HepG2 (cell line): ENCODE data around the gene CYP2W1. TPM values are rescaled to one million over a fixed set of nuclear protein-coding genes. Genes with fewer than 3 reads are reported as not detected.

Experiments
- AGO1 ChIP-seq: fragments of 200-400 bp; formaldehyde crosslinking; IDR thresholded peaks from 2 replicates; pipeline ENCODE4 v1.6.1; 2017; ENCODE audit warnings: mild to moderate bottlenecking, low read depth, low read length, moderate library complexity; ENCODE audit not compliant: poor library complexity, severe bottlenecking
- AGO2 ChIP-seq: fragments of 200-400 bp; formaldehyde crosslinking; optimal IDR thresholded peaks from 2 replicates; pipeline ENCODE3; 2017; ENCODE audit warnings: mild to moderate bottlenecking, low read depth, low read length, moderate library complexity
- NFATC3 ChIP-seq: sonication (generic); formaldehyde crosslinking; IDR thresholded peaks from 2 replicates; pipeline ENCODE4 v1.5.1; 2020; ENCODE audit warnings: mild to moderate bottlenecking, missing genetic modification reagents
- SRY ChIP-seq: sonication (generic); formaldehyde crosslinking; IDR thresholded peaks from 2 replicates; pipeline ENCODE4 v1.8.0; 2022; ENCODE audit warnings: mild to moderate bottlenecking, missing genetic modification reagents
- YEATS4 ChIP-seq: sonication (generic); formaldehyde crosslinking; IDR thresholded peaks from 2 replicates; pipeline ENCODE4 v1.4.0; 2020; ENCODE audit warnings: missing genetic modification reagents, borderline replicate concordance
- ZNF776 ChIP-seq: sonication (generic); formaldehyde crosslinking; IDR thresholded peaks from 2 replicates; pipeline ENCODE4 v1.4.0; 2020; ENCODE audit warnings: mild to moderate bottlenecking, missing genetic modification reagents
- polyA plus RNA-seq, 8 experiments: library from polyadenylated mRNA; depleted of rRNA in 3 of 8; stranded (reverse) in 7 of 8; unstranded in 1 of 8; fragments of >200 nt; fragmentation: Illumina TruSeq in 4 of 8; extraction: Trizol in 4 of 8; gene quantifications; 2 replicates each; pipeline versions ENCODE4 v1.2.1 to v1.2.3, GENCODE V29; 2011 to 2016; ENCODE audit warnings: low read depth in 4 of 8, missing spikeins in 1 of 8, mixed read lengths in 1 of 8; ENCODE audit not compliant: insufficient read depth in 1 of 8
- total RNA-seq, 5 experiments: library from RNA; depleted of rRNA; stranded (reverse); fragments of >200 nt; fragmentation: Illumina TruSeq; extraction: Trizol; gene quantifications; 2 replicates each; pipeline ENCODE4 v1.2.3, GENCODE V29; 2016; ENCODE audit warnings: low read depth in 1 of 5
- TF ChIP-seq, protein P1 (sequence below): sonication (generic); formaldehyde crosslinking; IDR thresholded peaks from 2 replicates; pipeline ENCODE4 v1.8.1; 2023; ENCODE audit warnings: mild to moderate bottlenecking, moderate library complexity, missing genetic modification reagents
- TF ChIP-seq, protein P2 (sequence below): sonication (generic); formaldehyde crosslinking; IDR thresholded peaks from 2 replicates; pipeline ENCODE4 v1.5.0; 2020; ENCODE audit warnings: mild to moderate bottlenecking, low read depth, missing genetic modification reagents, borderline replicate concordance
- TF ChIP-seq, protein P3 (sequence below): sonication (generic); formaldehyde crosslinking; IDR thresholded peaks from 2 replicates; pipeline ENCODE4 v1.5.0; 2020; ENCODE audit warnings: missing genetic modification reagents, mild to moderate bottlenecking, borderline replicate concordance
- TF ChIP-seq, protein P4 (sequence below): sonication (generic); formaldehyde crosslinking; IDR thresholded peaks from 2 replicates; pipeline ENCODE4 v1.5.0; 2020; ENCODE audit warnings: mild to moderate bottlenecking, missing genetic modification reagents, borderline replicate concordance

Gene CYP2W1
- total and polyA plus RNA-seq, 2 of the 13 experiments (the other 11 are each of a cell fraction or from before 2014, with no cell fraction given): 19.5 to 31.7 TPM

DNA sequence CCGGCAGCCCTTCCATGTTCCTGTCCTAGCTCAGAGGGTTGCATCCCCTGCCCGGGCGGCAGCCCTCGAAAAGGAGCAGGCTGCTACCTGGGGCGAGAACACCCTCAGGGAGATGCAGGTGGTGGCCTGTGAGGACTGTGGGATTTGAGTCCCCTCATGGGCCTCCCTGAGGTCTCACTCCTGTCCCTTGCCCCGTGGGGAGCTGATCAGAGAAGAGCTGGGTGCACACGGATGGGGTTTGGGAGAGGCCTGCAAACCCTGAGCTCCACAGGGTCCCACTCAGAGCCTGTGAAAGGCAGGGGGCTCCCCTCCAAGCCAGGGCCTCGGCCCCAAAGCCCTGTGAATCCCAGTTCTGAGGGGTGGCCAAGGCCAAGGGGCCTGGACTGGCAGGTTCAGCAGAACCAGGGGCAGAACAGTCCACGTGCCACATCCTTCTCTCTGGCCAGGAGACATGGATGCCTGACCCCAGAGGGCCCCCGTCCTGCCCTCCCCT lies 424 bp upstream of the CYP2W1 start (continued):
- TF ChIP-seq AGO1 (peak; percentile 6), ZNF776 (CRISPR knock-in tag) (no peak), SRY (CRISPR knock-in tag) (0 out of 2 replicates have a peak, but pooled peaks have one; percentile 23), YEATS4 (CRISPR knock-in tag) (0 out of 2 replicates have a peak, but pooled peaks have one; percentile 33), NFATC3 (CRISPR knock-in tag) (0 out of 2 replicates have a peak, but pooled peaks have one; percentile 40), AGO2 (peak; percentile 14)
- TF ChIP-seq, protein P1, sequence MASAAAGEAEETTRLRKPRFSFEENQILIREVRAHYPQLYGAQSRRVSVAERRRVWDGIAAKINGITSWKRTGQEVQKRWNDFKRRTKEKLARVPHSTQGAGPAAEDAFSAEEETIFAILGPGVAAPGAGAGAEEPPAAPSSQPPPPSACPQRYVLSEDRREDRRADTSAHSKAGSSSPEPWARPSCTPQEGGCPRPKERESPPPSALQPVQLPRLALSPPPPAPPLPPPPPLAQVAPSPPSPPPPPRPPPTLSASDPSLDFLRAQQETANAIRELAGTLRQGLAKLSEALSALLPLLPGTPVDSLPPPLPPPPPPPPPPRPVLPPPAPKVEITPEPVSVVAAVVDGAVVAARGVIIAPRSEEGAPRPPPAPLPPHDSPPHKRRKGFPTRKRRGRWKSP: no peak
- TF ChIP-seq, protein P2, sequence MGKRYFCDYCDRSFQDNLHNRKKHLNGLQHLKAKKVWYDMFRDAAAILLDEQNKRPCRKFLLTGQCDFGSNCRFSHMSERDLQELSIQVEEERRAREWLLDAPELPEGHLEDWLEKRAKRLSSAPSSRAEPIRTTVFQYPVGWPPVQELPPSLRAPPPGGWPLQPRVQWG (CRISPR knock-in tag): 0 out of 2 replicates have a peak, but pooled peaks have one; percentile 59
- TF ChIP-seq, protein P3, sequence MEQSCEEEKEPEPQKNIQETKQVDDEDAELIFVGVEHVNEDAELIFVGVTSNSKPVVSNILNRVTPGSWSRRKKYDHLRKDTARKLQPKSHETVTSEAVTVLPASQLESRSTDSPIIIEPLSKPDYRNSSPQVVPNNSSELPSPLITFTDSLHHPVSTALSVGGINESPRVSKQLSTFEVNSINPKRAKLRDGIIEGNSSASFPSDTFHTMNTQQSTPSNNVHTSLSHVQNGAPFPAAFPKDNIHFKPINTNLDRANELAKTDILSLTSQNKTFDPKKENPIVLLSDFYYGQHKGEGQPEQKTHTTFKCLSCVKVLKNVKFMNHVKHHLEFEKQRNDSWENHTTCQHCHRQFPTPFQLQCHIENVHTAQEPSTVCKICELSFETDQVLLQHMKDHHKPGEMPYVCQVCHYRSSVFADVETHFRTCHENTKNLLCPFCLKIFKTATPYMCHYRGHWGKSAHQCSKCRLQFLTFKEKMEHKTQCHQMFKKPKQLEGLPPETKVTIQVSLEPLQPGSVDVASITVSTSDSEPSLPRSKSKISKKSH (CRISPR knock-in tag): peak; percentile 49; the same call in 1 of the 2 replicates
- TF ChIP-seq, protein P4, sequence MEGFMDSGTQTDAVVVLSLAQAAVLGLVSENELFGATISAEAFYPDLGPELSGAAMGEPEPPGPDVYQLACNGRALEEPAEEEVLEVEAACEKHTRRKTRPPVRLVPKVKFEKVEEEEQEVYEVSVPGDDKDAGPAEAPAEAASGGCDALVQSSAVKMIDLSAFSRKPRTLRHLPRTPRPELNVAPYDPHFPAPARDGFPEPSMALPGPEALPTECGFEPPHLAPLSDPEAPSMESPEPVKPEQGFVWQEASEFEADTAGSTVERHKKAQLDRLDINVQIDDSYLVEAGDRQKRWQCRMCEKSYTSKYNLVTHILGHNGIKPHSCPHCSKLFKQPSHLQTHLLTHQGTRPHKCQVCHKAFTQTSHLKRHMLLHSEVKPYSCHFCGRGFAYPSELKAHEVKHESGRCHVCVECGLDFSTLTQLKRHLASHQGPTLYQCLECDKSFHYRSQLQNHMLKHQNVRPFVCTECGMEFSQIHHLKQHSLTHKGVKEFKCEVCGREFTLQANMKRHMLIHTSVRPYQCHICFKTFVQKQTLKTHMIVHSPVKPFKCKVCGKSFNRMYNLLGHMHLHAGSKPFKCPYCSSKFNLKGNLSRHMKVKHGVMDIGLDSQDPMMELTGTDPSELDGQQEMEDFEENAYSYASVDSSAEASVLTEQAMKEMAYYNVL (CRISPR knock-in tag): peak; percentile 9; the same call in 1 of the 2 replicates
